Stimulated activated CD4-positive, alpha-beta T cell treated with anti-CD3 and anti-CD28 coated beads, TNF-alpha, amount 100 ng/mL, for 4 hours (primary cell): ENCODE measurements around the gene PRDX3.

Experiments
- DNase-seq, 3 experiments: peaks; one replicate each; pipeline ENCODE4 v3.0.0-alpha.2; 2020; ENCODE audit warnings: low read depth in 3 of 3

Gene PRDX3

DNA sequence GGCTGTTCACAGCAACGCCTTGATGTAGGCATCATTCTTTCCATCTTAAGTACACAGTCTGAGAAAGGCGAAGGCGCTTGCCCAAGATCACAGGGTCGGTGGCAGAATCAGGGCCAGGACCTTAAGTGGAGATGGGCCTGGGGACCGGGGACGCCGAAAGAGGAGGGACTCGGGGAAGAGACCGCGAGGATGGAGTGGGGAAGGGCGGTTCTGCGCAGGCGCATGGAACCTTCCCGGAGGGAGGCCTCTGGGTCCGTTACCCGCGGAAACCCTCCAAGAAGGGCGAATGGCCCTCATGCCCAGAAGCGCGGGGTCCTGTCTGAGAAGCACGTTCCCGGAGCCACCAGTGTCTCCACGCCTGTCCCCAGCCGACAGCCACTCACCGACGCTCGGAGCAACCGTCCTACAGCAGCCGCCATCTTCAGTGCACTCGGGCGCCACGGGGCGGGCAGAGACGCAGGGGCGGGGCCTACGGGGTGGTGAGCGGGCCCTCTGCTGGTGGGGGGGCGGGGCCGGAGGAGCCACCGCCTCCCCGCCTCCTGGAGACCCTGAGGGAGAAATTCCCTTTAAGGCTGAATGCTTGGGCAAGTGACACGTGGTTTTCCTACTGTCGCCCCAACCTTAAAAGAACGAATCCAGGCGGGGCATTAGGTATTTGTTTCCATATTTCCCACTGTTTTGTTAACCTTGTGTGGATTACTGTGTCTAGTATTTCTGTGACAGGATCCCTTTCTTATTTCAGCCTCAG lies at the start of gene PRDX3:
Gene PRDX3, minus strand, starts transcription at position 441 of the 748 bp plus-strand sequence. Its CDS starts 22 bp downstream, at position 419.
- DNase-seq: peak; percentile 86 to 97 (median 89)

GRCh38 chr10:119227825-119228224 lies 49.2 kb upstream of the PRDX3 start:
- no peak for DNase-seq

- DNase-seq: no peak
Measured at GRCh38 chr10:119225083-119225658, 46.6 kb upstream of the PRDX3 start.

DNA sequence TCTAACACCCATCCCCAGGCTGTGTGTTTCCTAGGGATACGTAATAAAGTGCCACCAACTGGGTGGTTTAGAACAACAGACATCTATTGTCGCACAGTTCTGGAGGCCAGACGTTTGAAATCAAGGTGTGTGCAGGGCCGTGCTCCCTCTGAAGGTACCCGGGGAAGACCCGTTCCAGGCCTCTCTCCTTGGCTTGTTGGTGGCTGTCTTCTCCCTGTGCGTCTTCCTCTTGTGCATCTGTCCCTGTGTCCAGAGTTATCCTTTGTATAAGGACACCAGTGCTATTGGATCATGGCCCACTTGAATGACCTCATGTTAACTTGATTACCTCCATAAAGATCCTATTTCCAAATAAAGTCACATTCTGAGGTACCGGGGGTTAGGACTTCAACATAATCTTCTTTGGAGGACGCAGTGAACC lies 44.4 kb upstream of the PRDX3 start:
- DNase-seq: no peak

GRCh38 chr10:119222537-119222936 lies 43.9 kb upstream of the PRDX3 start:
- DNase-seq: no peak

GRCh38 chr10:119221666-119222065 lies 43.1 kb upstream of the PRDX3 start:
- DNase-seq: no peak

DNA sequence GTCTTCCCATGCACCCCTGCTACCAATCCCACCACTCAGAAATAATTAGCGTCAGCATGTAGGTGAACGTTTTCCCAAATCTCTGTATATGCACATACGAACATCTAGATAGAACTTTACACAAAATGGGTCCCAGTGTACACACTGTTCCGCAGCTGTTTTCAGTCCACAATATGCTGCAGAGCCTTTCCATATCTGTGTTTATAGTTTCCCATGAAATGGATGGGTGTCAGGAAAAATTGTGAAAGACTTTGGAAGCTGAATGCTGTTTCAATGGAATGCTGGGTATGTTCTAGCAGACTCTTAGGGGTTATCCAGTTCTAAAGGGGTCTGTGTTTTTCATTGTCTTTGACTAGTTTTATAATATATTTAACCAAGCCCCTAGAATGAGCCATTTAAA lies 42.6 kb upstream of the PRDX3 start:
- DNase-seq: no peak

DNA sequence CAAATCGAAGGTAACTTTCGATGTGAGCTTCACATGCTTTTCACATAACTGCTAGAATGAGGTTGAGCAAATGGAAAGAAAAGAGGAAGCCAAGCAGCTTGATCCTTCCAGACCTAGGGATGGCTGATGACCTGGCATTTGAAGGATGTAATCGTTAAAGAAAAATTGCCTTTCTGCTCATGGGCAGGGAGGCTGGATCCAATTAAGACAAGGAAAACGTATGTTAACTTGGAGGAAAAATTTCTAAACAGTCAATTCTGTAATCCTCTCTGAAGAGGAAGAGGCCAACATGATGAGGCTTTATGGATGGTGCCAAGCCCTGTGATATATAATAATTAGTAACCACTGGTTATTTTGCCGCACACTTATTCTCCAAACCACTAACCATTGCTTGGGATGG lies 41.3 kb upstream of the PRDX3 start:
- no peak for DNase-seq

- no peak for DNase-seq
Measured at GRCh38 chr10:119217991-119218490, 39.4 kb upstream of the PRDX3 start.

- DNase-seq: no peak
Measured at GRCh38 chr10:119217401-119217800, 38.8 kb upstream of the PRDX3 start.

GRCh38 chr10:119216127-119216526 lies 37.5 kb upstream of the PRDX3 start:
- no peak for DNase-seq

- no peak for DNase-seq
Measured at GRCh38 chr10:119215371-119215770, 36.8 kb upstream of the PRDX3 start.

DNA sequence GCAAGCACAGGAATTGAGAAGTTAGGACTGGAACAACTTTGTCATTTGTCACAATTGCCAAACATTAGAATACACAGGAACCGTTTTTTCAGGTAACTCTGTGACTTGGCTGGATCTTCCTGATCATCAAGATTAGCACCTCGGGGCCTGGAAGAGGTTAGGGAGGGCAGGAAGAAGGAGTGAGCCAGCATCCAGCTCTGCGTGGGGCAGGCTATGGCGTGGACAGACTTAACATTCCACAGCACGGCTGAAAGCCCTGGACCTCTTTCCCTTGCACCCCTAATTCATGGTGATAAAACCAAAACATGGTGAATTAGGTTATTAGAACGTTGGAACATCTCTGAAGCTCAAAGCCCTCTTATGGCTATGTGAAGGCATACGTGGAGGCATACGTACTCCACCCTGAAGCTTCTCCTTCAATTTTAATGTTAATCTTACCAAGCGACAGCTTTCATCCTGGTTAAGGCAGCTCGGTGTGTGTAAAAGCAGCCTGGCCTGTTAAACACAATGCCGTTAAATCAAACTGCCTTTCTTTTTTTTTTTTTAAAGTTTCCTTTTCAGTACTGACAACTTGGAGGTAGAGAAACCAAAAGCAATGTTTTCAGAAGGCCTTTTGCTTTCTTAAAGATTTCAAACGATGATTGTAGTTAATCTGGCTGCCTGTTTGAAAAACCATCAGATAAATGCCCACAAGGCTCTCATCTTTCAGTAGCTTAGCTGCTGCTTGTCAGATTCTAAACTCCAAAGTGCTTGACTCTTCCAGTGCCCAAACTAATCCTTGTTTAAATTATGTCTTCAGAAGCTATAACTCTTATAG lies 33.2 kb upstream of the PRDX3 start:
- DNase-seq: no peak

DNA sequence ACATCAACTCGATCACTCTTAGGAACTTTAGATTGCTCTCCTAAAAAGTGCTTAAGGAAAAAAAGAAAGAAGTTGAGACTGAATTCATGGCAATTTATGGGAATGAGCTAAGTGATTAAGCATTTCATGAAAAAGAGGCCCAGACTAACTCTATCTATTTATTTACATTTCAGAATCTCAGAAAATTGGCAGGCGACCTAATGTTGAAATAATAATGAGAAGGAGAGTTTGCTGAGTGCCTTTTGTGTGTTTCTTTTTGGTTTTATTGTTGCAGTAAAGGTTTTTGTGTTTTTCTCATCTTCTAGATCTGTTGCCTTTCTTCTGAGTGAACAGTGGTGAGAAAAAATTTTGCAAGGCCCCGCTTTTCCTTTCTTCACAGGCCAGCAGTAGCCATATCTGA lies 32.6 kb upstream of the PRDX3 start:
- no peak for DNase-seq

GRCh38 chr10:119210633-119211032 lies 32.0 kb upstream of the PRDX3 start:
- no peak for DNase-seq

GRCh38 chr10:119209736-119210355 lies 31.2 kb upstream of the PRDX3 start:
- DNase-seq: no peak

DNA sequence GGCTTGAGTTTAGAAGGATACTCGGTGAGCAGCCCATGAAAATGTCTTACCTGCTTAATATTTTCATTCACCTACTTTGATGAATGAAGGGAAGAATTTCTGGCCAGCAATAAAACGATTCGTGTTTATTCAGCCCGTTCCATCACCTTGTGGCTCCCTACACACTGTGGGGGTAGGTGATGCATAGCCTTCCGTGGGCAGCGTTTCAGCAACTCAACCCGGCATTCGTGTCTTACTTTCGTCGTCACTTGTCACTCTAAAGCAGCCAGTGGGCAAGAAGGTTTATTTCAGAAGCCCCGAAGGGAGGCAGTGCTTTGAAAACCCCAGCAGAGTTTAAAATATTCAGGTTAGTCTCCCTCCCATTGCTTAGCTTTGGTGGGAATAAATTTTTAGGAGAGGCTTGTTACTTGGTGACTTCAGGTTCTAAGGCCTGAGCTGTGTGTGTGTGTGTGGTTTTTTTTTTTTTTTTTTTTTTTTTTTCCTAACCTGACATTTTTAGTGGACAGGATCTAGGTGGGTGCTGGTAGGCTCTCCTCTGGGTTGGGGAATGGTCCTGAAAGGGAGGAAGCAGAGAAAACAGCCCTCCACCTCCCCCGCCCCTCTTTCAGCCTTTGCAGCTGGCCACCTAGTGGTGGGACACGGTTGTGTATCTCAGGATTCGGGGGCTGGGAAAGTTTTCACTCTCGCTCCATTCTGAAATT lies 30.6 kb upstream of the PRDX3 start:
- DNase-seq: peak in 2 of 3 experiments; percentile 43 to 50

DNA sequence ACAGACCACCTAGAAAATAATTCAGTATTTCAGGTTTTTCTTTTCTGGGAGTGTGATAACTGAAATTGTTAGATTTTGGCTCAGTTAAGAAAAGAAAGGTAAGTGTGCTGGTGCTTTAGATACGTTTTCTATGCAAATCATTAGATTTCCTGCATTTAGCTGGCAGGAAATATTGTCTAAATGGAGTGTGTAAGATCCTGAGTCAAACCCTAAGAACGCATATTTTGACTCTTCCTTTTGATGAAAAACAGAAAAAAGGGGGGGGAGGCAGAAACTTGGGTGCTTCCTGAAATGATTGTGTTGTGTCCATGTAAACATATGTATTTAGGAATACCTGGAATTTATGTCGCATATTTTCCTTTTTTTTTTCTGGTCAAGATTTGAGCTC lies 29.9 kb upstream of the PRDX3 start:
- no peak for DNase-seq

DNA sequence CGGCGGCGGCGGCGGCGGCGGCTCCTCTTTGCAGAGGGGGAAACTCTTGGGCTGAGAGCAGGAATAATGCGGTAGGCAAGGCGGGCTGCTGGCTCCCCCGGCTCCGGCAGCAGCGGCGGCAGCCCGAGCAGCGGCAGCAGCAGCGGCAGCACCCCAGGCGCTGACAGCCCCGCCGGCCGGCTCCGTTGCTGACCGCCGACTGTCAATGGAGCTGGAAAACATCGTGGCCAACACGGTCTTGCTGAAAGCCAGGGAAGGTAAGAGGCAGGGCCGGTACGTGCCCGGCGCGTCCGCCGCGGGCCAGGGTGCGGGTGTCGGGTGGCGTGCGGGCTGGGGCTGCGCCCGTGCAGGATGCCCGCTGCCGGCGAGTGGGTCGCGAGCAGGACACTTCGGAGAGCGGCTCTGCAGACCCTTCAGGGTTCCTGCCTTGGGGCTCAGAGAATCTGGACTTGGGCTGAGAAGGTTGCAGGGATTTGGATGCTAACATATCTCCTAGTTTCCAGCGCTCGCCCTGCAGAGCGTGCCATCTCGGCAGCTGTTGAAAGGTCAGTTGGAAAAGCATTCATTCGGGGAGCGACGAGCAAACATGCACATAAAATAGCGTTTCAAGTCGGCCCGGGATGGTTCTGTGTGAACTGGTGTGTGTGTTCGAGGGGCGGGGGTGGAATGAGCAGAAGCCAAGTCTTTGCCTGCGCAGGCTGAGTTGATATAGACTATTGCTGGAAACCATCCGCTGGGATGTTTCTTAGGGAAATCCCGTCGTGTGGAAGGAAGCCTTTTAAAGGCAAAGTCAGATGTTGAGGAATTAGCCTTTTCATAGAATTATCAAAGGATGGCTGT lies 29.3 kb upstream of the PRDX3 start:
- DNase-seq: peak in 1 of 3 experiments; percentile 26

DNA sequence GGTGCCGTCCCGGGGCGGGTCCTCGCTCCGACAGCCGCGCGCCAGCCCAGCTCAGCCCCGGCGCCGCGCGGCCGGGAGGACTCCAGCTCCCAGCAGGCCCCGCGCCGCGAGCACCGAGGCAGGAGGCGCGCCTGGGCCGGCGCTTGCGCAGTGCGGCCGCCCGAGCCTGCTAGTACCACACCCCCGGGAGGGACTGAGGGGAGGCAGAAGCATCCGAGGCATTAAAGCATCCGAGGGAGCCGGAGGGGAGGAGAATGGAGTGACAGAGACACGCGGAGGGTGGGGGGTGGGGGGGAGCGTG lies 28.7 kb upstream of the PRDX3 start, which contains the start of gene GRK5:
Gene GRK5, plus strand, starts transcription at position 206 of the 301 bp plus-strand sequence. CDS start 347 bp downstream, outside the sequence.
- peak; percentile 80 to 90 (median 90) for DNase-seq
